Stimulated activated naive CD4-positive, alpha-beta T cell (primary cell): ENCODE results near the gene KCNF1.
"Not testable (repeated sequence)": the region's sequence is repeated elsewhere in the genome, so short reads cannot be mapped to it uniquely, and the experiment has no call there.

Experiments used
- DNase-seq, 6 experiments: peaks; one replicate each; lab custom pipeline; 2025; lab: John Stamatoyannopoulos, UW

Gene KCNF1

GRCh38 chr2:10939058-10939457 lies 27.3 kb downstream of the KCNF1 start:
- no peak for DNase-seq

GRCh38 chr2:10940596-10940995 lies 28.9 kb downstream of the KCNF1 start:
- no peak for DNase-seq

GRCh38 chr2:10941383-10941782 lies 29.6 kb downstream of the KCNF1 start:
- no peak for DNase-seq

GRCh38 chr2:10944799-10945198 lies 33.1 kb downstream of the KCNF1 start:
- DNase-seq = no peak

DNA sequence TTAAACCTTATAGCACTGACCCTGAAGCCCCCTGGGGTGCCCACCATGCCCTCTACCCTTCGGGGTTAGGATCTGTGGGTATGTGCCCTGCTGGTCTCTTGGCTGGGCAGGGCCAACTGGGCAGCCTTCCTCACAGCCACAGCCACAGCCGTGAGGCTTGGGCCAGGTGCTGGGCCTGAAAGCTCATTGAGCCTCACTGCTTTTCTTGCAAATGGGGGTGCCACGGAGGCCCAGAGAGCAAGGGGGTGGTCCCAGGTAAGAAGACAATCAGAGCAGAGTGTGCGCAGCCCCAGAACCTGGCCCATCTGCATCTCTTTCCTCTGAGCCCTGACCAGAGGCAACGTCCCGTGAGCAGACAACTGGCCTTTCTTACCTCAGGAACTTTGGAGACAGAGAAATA lies 34.7 kb downstream of the KCNF1 start:
- no peak for DNase-seq

DNA sequence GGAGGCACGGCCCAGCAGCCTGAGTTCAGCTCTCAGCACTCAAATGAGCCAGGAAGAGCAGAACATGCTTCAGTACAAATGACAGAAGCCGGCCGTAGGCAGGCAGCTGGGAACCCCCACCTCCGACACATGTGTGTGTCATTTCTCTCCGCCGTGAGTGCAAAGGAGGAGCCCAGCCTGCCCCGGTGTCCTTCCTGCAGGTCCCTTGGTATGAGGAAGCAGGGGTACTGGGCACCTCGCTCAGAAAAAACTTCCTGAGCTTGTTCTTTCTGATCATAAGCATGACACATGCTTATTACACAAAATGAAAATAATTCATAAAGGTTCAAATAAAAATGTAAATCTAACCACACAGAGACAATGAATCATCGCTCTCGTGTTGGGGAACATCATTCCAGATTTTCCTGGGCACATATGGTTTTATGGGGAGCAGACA lies 35.3 kb downstream of the KCNF1 start:
- DNase-seq = no peak

- no peak for DNase-seq
Observed at GRCh38 chr2:10947446-10948187, 35.9 kb downstream of the KCNF1 start.

GRCh38 chr2:10948188-10948564 lies 36.4 kb downstream of the KCNF1 start:
- DNase-seq = no peak

DNA sequence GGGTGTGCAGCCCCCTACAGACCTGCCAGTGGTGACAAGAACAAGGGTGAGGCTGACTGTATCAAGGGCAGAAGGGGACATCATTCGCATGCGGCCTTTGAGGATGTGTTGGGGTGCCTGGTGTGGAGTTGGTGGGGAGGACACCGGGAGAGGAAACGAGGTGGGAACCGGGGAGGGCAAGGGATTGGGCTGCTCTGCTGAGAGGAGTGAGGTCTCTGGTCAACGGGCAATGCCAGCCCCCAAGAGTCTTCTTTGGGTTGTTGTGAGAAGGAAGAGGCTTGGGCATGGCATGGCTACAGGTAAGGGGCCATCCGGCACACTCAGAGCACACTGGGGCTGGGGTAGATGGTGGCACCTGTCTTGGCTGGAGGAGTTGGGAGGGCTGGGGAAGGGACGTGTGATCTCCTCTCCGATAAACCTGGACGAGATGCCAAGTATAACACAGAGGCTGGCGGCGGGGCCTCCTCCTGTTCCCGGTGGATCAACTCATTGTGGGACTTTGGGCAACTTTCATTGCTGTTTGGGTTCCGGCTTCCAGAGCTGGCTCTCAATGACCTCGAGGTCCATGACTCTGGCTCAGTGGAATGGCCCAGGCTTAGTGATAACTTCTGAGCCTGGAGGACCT lies 37.0 kb downstream of the KCNF1 start:
- DNase-seq = no peak

DNA sequence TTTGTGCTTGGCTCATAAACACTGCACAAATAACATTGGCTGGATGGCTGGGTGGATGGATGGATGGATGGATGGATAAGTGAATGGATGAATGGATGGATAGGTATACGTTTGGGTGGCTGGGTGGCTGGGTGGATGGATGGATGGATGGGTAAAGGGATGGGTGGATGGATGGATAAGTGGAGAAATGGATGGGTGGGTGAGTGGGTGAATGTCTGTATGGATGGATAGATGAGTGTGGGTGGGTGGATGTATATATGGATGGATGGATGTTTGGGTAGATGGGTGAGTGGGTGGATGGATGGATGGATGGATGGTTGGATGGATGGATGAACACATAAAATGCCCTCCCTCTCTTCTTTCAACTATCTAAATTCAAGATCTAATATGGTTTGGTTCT lies 38.1 kb downstream of the KCNF1 start:
- no peak for DNase-seq

- no peak for DNase-seq
Observed at GRCh38 chr2:10951558-10952414, 40.1 kb downstream of the KCNF1 start.

DNA sequence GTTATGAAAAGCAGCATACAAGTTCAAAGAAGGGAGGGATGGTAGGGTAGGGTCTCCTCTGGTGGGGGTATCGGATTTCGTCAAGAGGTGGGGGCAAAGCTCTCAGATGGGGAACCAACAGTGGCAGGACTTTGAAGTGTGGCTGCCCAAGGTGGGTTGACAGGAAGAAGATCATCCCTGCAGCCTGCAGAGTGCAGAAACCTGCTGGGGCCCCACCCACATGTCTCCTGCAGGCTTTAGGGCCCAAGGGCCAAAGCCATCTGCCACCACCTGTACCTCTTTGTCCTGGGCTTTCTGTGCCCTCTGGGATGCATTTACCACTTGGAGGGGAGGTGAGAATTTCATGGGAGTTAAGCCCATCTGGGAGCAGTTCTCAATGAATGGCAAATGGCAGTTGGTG lies 42.7 kb downstream of the KCNF1 start:
- DNase-seq = no peak

DNA sequence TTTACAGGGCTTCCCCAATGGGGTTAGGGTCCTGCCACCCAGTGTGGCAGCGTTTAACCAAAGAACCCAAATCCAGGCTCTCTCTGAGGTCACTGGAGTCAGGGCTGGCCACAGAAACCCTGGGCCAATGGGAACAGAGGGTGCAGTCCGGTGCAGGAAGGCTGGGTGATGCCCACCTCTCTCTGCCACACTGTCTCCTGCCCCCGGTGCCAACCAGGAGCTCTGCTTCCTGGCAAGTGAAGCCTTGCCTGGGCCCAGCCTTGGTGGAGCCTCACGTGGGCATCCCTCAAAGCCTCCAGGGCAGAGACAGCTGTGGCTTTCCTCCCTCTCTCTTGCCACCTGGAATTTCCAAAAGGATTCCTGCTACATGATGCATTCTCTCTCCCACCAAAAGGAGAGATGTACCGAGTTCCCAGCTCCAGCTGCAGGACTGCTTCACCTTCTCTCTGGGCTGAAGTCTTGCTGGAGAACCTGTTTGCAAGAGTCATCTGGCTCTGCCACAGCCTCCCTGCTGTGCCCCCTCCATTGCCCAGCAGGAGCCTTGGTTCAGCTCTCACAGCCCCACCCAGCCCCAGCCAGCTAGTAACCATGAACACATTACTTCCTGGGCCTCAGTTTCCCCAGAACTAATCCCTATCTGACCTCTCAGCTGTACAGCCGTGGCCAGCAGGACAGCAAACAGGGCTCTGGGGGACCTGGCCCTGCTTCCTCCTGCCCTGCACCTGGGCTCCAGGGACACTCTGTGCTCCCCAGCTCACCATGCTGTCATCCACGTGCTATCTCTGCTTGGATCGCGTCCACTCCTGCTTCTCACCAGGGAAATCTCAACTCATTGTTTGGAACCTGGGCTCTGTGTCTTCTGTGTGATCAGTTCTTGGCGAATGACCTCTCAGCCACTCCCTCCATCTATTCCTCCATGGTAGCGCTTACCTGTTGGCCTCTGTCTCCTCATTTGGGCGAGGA lies 43.4 kb downstream of the KCNF1 start:
- no peak for DNase-seq

DNA sequence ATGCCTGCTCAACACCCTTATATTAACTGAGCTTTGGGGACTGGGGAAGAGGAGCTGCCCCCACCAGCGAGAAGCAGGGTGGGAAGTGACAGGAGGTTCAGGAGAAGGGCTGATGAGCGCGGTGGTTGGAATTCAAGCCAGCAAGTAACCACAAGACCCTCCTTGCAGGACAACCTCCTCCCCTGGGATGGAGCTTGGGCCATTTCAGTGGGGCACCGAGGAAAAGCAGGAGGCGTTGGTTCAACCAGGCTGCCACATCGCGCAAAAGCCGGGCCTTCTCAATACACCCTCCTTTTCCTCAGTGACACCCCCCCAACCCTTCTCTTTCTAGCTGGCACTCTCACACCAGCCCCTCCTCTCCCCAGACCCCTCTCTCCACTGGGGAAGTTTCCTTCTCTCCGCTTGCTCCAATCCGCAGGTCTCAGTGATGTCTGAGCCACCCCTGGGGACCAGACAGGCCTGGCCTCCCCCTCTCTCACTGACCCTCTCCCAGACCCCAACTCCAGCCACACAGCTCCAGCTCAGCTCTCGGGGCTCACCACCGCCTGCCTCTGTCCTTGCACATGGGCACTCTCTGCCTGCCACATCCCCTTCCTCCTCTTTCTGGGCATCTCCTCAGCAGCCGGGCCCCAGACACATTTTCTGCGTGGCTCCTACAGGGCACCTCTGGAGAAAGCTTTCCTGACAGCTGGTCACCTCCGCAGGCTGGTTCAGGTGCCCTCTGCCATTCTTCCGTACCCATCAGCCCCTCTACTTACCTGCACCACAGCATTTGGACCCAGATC lies 44.5 kb downstream of the KCNF1 start:
- no peak for DNase-seq

DNA sequence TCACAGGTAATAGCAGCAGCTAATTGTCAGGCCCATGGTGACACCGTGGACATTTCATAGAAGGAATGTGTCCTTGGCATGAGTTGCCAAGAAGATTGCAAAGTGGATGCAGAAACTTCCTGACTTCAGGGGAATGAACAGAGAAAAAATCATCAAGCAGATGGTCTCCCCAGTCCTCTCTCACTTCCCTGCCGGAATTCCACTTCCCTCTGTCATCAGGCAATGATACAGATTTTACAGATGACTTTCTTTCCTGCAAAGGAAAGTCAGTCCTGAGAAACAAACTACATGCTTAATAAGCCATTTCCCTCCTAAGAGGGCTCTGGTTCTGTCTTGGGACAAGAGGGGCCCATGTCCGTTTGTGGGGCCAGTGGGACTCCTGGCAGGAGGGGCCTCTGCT lies 45.7 kb downstream of the KCNF1 start:
- no peak for DNase-seq

DNA sequence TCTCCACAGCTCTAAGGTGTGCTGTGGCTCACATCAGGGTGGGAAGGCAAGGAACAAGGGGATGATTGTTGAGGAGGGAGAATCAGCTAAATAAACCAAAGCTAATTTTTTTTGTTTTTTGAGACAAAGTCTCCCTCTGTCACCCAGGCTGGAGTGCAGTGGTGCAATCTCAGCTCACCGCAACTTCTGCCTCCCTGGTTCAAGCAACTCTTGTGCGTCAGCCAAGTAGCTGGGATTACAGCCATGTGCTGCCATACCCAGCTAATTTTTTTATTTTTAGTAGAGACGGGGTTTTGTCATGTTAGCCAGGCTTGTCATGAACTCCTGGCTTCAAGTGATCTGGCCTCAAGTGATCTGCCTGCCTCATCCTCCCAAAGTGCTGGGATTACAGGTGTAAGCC lies 46.7 kb downstream of the KCNF1 start:
- DNase-seq = not testable (repeated sequence)

- DNase-seq = no peak
Observed at GRCh38 chr2:10960606-10961489, 49.1 kb downstream of the KCNF1 start.

DNA sequence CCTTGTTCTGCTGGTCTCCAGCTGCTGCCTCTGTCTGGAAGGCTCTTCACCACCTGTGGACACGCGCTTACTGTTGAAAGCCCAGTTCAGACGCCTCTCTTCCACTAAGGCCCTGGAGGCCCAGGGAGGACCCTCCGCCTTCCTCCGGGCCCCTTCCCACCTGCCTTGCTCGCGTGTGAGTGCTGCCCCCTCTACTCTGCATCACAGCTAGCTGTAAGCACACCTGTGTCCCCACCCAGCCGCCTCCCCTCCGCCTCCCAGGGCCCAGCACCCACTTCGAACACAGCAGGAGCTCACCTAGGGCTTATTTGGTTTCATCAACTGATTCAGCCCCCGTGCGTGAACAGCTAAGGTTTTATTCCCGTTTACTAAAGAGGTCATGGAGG lies 49.7 kb downstream of the KCNF1 start:
- no peak for DNase-seq

- no peak for DNase-seq
Observed at GRCh38 chr2:10962004-10962403, 50.3 kb downstream of the KCNF1 start.

- no peak for DNase-seq
Observed at GRCh38 chr2:10963155-10963554, 51.4 kb downstream of the KCNF1 start.
